Adipose tissue (tissue), 3 donors: ENCODE measurements around the gene LDAH. TPM values are rescaled to one million over a fixed set of nuclear protein-coding genes. Genes with fewer than 3 reads are reported as not detected.
A peak's percentile ranks its signal among the peaks of the same experiment; 100 is the strongest.

Source experiments
- H3K27ac ChIP-seq: one replicate; pipeline ENCODE4 v1.5.1; 2013; ENCODE audit warnings: low read depth, low read length
- WGBS, 3 donors: extraction: QIAGEN DNeasy Blood & Tissue Kit; methylation state at CpG; one replicate each; pipeline ENCODE4 v1.1.7; 2013; 5-methylcytosine and 5-hydroxymethylcytosine counted together
- polyA plus RNA-seq, 3 donors: library from polyadenylated mRNA; stranded (reverse); fragments of 200-250 nt; gene quantifications; one replicate each; pipeline ENCODE4 v1.2.3, GENCODE V29; 2013
- donor health status: healthy with polysubstance abuse.
- donor health status: Bipolar disorder and iron deficiency.
- donor health status: healthy.

LDAH gene
- polyA plus RNA-seq, 3 donors = 6.3 to 8.2 (median 7.0) TPM

DNA sequence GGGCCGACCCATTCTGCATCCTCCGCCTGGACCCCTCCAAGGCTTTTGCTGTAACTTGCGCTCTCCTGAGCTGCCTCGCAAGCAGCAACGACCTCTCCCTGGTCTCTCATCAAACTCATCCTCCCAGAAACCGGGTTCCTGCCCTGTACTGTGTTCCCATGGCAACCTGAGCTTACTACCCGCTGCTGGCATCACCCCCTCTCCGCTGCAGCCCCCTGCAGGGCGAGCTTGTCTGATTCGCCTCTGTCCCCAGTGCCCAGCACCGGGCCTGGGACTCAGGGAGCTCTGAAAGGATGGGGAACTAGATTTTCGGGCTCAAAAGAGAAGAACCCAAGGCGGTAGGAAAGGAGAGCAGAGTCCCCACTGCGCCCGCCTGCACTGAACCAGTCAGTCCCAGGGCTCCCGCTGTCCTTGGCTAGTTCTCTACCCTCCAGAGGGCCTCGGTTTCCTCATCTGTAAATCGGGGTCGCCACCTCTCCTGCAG, 172.5 kb downstream of the LDAH start:
- H3K27ac ChIP-seq = peak overlapping the region; percentile 40
- WGBS, 3 donors = 8 to 12% (median 12%) methylated on average over 19 of the region's 19 CpGs

DNA sequence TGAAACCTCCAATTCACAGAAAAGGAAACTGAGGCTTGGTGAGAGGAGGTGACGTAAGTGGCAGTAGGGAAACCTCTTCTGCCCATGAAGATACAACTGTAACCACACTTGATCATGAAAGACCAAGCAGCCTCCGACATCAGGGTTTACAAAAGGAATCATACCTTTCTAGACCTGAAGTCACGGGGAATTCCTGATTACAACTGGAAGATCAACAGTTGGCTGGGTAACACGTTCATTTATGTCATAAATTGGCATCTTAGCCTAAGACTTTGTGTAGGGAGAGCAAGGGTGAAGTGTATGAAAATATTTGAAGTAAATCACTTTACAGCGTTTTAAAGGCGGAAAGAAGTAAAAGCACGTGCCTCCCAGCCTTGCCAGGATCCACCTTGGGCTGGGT, 172.9 kb downstream of the LDAH start:
- WGBS, 3 donors = 56 to 69% (median 57%) methylated on average over 7 of the region's 7 CpGs
- no peak overlapping the region for H3K27ac ChIP-seq

GRCh38 chr2:20649576-20649975, 173.3 kb downstream of the LDAH start:
- H3K27ac ChIP-seq = no peak overlapping the region
- 85 to 88% (median 86%) methylated on average over 11 of the region's 11 CpGs for WGBS, 3 donors

GRCh38 chr2:20648831-20649230, 174.1 kb downstream of the LDAH start:
- no peak overlapping the region for H3K27ac ChIP-seq
- 95 to 97% (median 96%) methylated on average over 9 of the region's 9 CpGs for WGBS, 3 donors

GRCh38 chr2:20648206-20648605, 174.7 kb downstream of the LDAH start:
- WGBS, 3 donors = 92 to 94% (median 92%) methylated on average over 4 of the region's 4 CpGs
- H3K27ac ChIP-seq = no peak overlapping the region

DNA sequence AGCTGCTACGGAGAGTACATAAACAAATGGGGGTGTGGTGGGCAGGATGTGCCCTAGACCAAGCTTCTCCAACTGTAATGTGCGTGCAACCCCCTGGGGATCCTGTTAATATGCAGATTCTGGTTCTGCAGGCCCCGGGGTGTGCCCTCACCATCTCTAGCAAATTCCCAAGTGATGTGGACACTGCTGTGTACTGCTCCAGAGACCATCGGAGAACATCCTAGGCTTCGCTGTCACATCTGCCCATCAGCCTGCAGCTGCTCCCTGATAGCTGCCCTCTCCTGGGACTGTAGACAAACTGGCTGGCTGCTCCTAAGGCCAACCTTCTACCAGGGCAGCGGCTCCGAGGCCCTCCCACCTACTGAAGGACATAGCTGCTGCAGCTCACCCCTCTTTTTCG, 175.2 kb downstream of the LDAH start:
- WGBS, 3 donors = 86 to 90% (median 88%) methylated on average over 8 of the region's 8 CpGs
- H3K27ac ChIP-seq = no peak overlapping the region

DNA sequence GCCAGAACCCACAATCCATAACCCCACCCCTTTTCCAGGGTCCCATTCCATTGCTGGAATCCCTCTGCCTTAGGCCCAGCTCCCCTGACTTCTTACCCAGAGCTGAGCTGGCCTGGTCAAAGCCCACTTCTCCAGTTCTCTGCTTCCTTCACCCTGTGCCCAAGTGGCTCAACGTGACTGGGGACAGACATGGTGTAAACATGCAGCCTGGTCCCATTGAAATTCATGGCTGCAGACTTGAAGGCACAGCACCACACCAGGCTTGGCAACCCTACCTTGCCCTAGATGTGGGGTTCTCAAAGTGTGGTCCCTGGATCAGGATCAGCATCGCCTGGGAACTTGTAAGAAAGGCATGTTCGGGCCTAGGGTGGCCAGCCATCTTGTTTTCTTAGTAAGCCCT, 175.7 kb downstream of the LDAH start:
- H3K27ac ChIP-seq = no peak overlapping the region
- 92 to 93% (median 93%) methylated on average over 3 of the region's 3 CpGs for WGBS, 3 donors

DNA sequence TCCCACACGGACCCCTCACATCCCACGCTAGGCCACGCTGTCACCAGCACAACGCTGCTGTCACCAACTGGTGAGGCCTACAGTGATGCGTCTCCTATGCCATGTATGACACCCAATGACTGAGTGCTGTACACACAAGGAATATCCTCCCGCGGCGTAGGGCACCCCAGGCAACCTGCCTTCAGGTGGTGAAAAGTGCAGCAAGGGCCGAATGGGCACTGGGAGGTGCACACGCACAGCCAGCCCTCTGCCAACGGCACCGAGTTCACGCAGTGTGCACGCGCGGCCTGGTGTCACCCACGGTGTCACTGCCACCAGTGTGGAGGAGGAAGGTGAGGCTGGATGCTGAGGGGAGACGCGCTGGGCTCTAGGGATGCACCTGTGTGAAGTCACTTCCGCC, 176.5 kb downstream of the LDAH start:
- no peak overlapping the region for H3K27ac ChIP-seq
- WGBS, 3 donors = 95 to 97% (median 95%) methylated on average over 20 of the region's 20 CpGs

DNA sequence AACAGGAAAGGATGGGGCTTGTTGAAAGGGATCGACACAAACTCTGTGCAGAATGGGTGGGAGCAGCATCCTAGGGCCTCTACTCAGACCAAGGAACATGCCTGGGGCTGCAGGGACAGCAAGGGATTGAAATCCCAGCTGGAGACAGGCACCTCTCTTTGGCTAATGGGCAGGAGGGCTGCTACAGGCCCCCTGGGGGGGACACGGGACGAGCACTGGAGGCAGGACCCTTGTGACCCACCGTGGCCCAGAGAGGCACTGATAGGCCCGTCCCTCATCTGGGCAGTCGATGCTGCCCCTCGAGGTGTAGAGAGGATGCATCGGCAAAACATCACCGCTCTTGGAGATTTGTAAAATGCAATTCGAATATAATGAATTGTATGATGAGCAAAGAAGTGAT, 177.1 kb downstream of the LDAH start:
- WGBS, 3 donors = 85 to 91% (median 90%) methylated on average over 10 of the region's 10 CpGs
- H3K27ac ChIP-seq = no peak overlapping the region

- WGBS, 3 donors = 88 to 93% (median 92%) methylated on average over 14 of the region's 14 CpGs
- no peak overlapping the region for H3K27ac ChIP-seq
Observed at GRCh38 chr2:20645301-20645701, 177.6 kb downstream of the LDAH start.

GRCh38 chr2:20643826-20644225, 179.1 kb downstream of the LDAH start:
- H3K27ac ChIP-seq = no peak overlapping the region

GRCh38 chr2:20643060-20643459, 179.8 kb downstream of the LDAH start:
- 94 to 99% (median 94%) methylated on average over 7 of the region's 7 CpGs for WGBS, 3 donors

More at GRCh38 chr2:20643826-20644225, 179.1 kb downstream of the LDAH start:
- WGBS, 3 donors = 57 to 79% (median 70%) methylated on average over 3 of the region's 3 CpGs

DNA sequence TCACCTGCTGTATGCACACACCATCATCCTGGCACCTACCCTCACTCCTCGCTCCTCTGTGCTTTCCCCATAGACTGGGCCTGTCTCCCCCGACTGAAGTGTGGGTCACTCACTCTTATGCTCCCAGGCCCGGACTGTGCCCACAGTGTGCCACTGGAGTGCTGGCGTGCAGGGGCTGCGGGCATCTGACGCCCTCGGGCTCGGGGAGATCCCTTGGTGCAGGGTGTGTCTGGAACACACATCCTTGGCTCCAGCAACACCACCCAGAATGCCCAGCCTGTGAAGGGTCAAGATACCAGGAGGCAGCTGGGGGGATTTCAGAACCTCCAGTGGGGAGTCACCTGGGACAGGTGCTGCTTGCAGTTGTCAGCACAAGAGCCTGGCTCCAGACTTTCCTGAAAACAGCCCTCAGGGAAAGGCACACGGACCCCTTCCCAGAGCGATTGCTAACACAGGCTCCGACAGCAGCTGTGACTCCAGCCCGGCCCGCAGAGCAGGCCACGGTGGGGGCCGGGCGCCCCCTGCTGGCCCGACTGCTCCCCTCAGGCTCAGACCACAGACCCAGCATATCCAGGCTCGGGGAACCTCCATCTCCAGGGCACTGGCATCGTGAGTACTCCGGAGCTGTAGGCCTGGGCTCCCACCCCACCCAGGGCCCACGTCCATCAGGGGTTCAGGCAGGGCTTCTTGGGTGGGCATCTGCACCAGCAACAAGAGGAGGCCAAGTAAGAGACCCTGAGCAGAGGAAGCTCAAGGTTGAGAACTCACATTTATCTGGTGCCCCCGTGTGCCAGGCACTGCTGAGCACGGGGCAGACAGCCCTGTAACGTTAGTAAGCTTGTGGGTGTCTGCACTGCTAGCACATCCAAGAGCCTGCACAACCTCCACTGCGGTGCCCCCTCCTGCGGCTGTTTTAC, 180.6 kb downstream of the LDAH start:
- no peak overlapping the region for H3K27ac ChIP-seq
- WGBS, 3 donors = 34 to 40% (median 34%) methylated on average over 26 of the region's 26 CpGs

More at GRCh38 chr2:20643060-20643459, 179.8 kb downstream of the LDAH start:
- no peak overlapping the region for H3K27ac ChIP-seq

DNA sequence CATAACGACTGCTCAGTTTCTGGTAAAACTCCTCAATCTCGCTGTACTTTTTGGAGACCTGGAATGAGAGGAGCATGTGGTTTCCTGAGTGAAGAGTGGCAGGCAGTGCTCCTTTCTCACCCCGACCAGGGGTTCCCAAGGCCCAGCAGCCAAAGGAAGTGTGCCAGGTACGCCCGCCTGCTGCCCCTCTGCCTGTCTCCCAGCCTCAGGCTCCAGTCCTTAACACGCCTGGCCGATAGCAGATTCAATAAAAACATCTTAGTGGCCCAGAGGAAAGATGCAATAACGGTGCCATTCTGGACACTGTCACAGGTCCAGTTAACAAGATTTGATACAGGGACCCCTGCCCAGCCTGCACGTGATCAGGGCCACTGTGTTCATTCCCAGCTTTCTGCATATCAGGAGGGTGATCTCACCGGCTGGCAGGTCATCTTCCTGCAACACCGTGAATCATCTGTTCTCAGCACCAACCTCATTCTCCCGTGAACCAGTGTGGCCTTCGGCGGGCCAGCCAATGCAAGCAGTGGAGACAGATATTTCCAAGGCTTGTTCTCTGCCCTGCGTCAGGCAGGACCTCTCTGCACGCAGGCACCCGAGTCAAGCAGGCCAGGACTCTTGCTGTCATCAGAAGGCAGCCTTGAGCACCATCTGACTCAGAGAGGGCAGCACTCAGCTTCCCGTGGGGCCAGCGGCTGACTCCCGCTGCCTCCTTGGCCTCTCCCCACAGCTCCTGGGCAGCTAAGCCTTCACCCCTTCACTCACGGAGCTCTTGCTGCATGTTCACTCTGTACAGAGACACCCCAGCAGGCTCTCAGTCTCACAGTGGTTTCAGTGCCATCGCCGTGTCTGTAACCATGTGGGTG, 181.5 kb downstream of the LDAH start:
- 79 to 85% (median 83%) methylated on average over 23 of the region's 23 CpGs for WGBS, 3 donors
- H3K27ac ChIP-seq = no peak overlapping the region

- no peak overlapping the region for H3K27ac ChIP-seq
- WGBS, 3 donors = 68 to 82% (median 76%) methylated on average over 14 of the region's 14 CpGs
Observed at GRCh38 chr2:20640411-20641122, 182.3 kb downstream of the LDAH start.

GRCh38 chr2:20638646-20639430, 184.1 kb downstream of the LDAH start:
- WGBS, 3 donors = 88 to 94% (median 90%) methylated on average over 15 of the region's 15 CpGs

GRCh38 chr2:20638014-20638413, 184.9 kb downstream of the LDAH start:
- H3K27ac ChIP-seq = no peak overlapping the region
- 94 to 97% (median 96%) methylated on average over 13 of the region's 13 CpGs for WGBS, 3 donors

More at GRCh38 chr2:20638646-20639430, 184.1 kb downstream of the LDAH start:
- H3K27ac ChIP-seq = no peak overlapping the region

DNA sequence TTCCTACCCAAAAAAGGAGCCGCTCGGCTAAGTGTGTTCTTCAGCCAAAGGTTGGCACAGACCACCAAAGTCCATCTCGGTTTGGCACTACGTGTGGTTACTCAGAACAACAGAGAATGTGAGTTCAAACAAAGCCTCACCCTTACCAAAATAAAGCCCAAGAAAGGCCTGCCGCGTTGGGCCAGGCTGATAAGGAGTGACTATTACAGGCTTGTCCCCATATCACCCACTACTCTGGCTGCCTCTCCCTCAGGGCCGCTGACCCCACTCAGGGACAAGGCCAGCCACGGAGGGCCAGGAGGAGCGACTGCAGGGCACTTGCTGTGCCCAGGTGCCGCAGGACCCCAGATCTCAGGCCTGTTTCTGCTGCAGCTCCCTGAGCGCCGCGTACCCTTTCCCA, 185.8 kb downstream of the LDAH start:
- WGBS, 3 donors = 70 to 73% (median 72%) methylated on average over 13 of the region's 13 CpGs
- H3K27ac ChIP-seq = no peak overlapping the region
